RWPE1 (cell line): Measurements from ENCODE around the gene GRIA1.
A peak's percentile ranks its signal among the peaks of the same experiment; 100 is the strongest.

Source experiments
- CTCF ChIA-PET: fragments of 350-600 bp; sonication (Branson Sonifier 250); formaldehyde crosslinking; extraction: SDS; loops from one replicate; lab custom pipeline; 2021; lab: Yijun Ruan, JAX
- POLR2A ChIA-PET: fragments of 400-600 bp; formaldehyde crosslinking; extraction: SDS; loops from one replicate; lab custom pipeline; 2020; ENCODE audit warnings: antibody characterized with exemption; ENCODE audit not compliant: low non-redundant PET; lab: Yijun Ruan, JAX
- DNase-seq: peaks from one replicate; pipeline ENCODE4 v3.0.0; 2012; ENCODE audit warnings: low spot score
- H3K27ac ChIP-seq: fragments of 450-650 bp; 2 replicates; pipeline ENCODE4 v1.5.1; 2017
- TF ChIP-seq, protein P1 (sequence below): fragments of 450-650 bp; conservative IDR thresholded peaks from 2 replicates; pipeline ENCODE4 v1.5.1; 2017; ENCODE audit warnings: low read depth, mild to moderate bottlenecking

Gene GRIA1

DNA sequence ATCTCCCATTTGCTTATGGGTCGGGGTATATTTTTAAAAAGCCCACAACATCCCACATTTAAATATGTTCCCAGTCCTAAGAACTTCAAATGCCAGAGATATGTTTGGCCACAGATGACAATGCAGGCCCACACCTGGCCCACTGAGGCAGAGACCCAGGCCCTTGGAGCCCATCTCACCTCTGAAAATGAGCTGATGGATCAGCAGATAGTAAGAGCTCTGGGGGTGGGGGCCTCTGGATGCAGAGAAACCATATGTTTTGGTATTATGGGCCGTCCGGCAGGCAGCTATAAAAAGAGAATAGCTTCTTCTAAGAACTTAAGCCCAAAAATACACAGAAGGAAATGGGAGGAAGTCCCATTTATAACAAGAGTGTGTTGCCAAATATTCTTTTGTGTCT, 256.0 kb downstream of the GRIA1 start:
- no peak overlapping the region for H3K27ac ChIP-seq
- no peak for DNase-seq
- POLR2A ChIA-PET, result no interaction called here
- CTCF ChIA-PET, result no interaction called here
- TF ChIP-seq, protein P1, sequence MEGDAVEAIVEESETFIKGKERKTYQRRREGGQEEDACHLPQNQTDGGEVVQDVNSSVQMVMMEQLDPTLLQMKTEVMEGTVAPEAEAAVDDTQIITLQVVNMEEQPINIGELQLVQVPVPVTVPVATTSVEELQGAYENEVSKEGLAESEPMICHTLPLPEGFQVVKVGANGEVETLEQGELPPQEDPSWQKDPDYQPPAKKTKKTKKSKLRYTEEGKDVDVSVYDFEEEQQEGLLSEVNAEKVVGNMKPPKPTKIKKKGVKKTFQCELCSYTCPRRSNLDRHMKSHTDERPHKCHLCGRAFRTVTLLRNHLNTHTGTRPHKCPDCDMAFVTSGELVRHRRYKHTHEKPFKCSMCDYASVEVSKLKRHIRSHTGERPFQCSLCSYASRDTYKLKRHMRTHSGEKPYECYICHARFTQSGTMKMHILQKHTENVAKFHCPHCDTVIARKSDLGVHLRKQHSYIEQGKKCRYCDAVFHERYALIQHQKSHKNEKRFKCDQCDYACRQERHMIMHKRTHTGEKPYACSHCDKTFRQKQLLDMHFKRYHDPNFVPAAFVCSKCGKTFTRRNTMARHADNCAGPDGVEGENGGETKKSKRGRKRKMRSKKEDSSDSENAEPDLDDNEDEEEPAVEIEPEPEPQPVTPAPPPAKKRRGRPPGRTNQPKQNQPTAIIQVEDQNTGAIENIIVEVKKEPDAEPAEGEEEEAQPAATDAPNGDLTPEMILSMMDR, result no peak

DNA sequence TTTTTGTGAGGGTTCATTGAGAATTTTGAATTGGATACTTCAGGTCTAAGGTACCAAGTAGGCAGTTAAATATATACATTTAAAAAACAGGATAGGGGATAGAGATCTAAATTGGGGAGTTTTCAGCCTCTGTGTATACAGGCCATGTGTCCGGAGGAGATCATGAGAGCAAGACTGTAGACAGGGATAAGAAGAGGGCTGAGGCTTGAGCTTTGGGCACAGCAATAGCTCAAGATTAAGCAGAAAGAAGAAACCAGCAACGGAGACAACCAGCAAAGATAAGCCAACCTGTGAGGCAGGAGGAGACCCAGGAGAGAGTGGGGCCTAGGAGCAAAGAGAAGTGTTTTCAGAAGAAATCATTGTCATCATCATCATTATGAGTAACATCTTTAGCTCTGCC, 258.4 kb downstream of the GRIA1 start:
- TF ChIP-seq, protein P1, result no peak
- H3K27ac ChIP-seq, result no peak overlapping the region
- POLR2A ChIA-PET, result no interaction called here
- CTCF ChIA-PET, result no interaction called here
- no peak for DNase-seq

DNA sequence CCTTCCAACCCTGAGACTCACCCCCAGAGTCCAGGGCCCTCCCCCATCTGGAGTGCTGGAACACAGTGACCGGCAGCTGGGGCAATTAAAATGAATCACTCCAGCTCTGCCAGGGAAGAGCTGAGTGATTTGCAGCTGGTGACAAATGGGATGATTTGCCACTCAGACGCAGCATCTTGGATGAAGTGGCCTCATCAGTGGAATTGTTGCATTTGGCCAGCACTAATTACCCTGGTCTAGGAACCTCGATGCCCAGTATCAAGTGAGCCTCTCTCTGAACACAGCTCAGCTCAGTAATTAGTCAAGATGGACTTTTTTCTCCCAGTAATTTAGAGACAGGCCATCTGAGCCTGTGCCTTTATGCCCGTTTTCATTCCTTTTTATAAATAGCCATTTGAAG, 259.5 kb downstream of the GRIA1 start:
- TF ChIP-seq, protein P1, result no peak
- DNase-seq, result no peak
- CTCF ChIA-PET, result interaction anchor here (0.6 kb wide), 2 partner anchors 1614 to 1845 kb away, joined by 3 to 4 read pairs; no protein-coding TSS in a partner anchor

DNA sequence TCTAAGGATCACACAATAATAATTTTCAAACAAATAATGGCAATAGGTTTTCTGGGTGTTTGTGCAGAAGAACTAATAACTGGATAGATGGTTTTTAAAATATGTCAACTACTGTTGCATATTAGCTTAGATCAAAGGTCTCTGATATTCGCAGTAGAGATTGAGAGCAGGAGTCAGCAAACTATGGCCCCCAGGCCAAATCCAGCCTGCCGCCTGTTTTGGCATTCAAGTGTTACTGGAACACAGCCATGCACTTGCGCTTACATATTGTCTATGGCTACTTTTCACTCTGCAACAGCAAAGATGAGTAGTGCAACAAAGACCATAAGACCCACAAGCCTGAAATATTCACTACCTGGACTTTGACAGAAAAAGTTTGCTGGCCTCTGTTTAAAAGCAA, 260.8 kb downstream of the GRIA1 start:
- ChIA-PET CTCF (interaction anchor here (0.6 kb wide), 1 partner anchor 560 kb away, joined by 3 read pairs; no protein-coding TSS in a partner anchor), POLR2A (no interaction called here)
- TF ChIP-seq, protein P1, result no peak
- DNase-seq, result no peak
- H3K27ac ChIP-seq, result no peak overlapping the region

More for the DNA sequence above, 259.5 kb downstream of the GRIA1 start:
- POLR2A ChIA-PET, result no interaction called here
- H3K27ac ChIP-seq, result no peak overlapping the region

DNA sequence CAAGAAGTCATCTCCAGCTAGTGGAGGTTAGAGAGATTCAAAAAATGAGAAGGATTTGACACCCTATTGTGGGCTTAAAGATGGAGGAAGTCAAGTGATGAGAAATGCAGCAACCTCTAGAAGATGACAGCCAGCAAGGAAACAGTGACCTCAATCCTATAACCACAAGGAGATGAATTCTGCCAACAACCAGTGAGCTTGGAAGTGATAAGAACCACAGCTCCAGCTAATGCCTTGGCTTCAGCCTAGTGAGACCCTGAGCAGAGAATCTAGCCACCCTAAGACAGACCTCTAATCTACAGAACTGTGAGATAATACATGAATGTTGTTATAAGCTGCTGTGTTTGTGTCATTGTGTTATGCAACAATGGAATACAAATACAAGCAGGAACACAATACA, 262.4 kb downstream of the GRIA1 start:
- TF ChIP-seq, protein P1, result no peak
- POLR2A ChIA-PET, result no interaction called here

DNA sequence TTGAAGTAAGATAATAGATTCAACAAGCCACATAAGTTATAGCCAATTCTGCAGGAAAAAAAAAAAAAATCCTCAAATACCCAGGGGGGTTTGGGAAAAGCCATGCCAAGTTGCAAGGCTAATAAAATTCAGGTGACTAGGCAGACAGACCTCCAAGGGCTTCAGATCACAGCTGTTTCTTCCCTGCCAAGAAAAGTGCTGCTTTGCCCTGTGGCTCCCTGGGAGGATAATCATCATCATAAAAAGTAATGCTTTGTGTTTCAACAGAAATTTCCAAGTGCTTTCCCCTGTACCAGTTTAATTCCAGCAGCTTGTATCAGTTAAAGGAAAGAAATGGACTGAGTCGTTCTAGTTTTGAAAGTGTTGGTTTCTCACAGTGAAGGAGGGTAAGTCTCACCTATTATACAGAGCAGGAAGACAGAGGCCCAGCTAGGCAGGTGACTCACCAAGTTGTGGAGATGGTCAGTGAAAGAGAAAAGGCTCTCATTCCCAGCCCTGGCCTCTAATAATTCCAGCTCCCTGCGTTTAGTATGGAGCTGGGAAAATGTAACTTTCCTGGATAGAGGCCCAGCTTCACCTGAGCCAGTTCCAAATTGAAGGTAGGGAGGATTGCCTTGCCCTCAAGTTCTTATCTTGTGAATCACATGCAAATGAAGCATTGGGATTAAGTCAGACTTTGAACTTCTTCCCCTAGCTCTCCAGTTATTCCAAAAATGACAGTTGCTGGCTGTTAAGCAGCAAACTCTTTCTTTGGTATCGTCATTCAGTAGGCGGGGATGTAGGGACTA, 263.4 kb downstream of the GRIA1 start:
- TF ChIP-seq, protein P1, result no peak
- ChIA-PET CTCF (interaction anchor here (0.5 to 0.8 kb wide), 3 partner anchors 220 to 338 kb away, joined by 3 read pairs; no protein-coding TSS in a partner anchor), POLR2A (no interaction called here)
- H3K27ac ChIP-seq, result no peak overlapping the region
- DNase-seq, result peak; percentile 86

More for the DNA sequence above, 262.4 kb downstream of the GRIA1 start:
- CTCF ChIA-PET, result interaction anchor here (0.5 kb wide), 1 partner anchor 326 kb away, joined by 3 read pairs; no protein-coding TSS in a partner anchor
- DNase-seq, result no peak
- H3K27ac ChIP-seq, result no peak overlapping the region
